AG08395 (cell line): ENCODE data around the gene STT3B.

Experiments used
- DNase-seq: peaks from one replicate; pipeline ENCODE4 v3.0.0; 2012; ENCODE audit warnings: mixed read lengths, low spot score

Gene STT3B

DNA sequence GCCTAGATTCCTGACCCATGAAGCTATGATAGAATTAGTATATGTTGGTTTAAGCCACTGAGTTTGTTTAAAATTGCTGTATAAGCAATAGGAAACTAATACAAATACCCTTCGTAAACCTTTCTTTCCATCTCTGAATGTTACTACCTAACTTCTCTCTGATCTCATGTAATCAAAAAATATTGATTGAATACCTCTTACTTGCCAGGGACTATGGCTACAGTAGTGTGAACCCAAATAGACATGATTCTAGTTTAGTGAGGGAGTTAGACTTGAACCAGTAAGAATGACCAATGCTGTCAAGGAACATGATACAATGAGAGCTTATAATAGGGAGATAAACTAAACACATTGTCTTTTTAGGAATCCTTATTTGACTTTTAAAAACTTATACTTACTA is 19.4 kb downstream of the STT3B start:
- DNase-seq = no peak

DNA sequence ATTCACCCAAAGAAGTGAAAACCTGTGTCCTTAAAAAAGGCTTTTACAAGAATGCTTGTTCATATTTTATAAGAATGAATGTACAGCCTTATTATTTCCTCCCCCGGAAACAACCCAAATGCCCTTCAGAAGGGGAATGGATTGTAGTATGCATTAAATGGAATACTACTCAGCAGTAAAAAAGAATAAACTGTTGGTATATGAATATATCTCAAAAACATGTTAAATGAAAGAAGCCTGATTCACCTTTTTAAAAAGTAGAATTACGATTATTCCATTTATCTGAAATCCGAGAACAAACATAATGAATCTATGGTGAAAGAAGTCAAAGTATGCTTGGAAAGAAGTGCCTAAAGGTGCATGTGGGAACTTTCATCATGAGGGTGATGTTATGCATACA is 20.5 kb downstream of the STT3B start:
- no peak for DNase-seq

DNA sequence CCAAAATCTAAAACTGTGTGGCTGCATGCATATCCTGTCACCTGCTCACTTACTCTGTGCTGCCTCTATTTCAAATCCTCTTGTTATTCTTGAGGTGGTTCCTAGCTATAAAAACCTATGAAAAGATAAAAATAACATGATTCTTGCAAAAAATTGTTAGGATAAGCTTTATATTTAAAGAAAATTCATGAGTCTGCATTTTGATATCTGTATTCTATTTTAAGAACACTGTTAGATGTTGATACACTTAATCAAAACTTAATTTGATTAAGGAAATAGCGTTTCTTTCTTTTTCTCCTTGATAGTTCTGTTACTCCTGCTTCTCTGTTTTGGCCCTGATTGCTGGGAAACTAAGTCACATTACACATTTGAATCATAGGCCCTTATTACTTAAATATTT is 22.5 kb downstream of the STT3B start:
- DNase-seq = no peak

DNA sequence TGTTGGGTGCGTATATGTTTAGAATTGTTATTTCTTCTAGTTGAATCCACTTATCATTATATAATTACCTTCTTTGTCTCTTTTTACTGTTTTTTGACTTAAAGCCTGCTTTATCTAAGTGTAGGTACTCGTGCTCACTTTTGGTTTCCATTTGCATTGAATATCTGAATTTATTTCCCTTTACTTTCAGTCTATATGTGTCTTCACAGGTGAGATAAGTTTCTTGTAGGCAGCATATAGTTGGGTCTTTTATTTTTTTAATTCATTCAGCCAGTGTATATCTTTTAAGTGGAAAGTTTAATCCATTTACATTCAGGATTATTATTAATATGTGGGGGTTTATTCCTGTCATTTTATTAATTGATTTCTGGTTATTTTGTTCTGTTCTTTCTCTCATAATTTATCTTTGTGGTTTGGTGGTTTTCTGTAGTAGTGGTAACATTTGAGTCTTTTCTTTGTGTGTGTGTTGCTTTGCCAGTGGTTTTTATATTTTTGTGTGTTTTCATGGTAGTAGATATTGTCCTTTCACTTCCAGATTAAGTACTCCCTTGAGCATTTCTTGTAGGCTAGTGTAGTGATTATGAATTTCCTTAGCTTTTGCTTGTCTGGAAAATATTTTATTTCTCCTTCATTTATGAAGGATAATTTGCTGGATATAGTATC is 27.3 kb downstream of the STT3B start:
- no peak for DNase-seq

DNA sequence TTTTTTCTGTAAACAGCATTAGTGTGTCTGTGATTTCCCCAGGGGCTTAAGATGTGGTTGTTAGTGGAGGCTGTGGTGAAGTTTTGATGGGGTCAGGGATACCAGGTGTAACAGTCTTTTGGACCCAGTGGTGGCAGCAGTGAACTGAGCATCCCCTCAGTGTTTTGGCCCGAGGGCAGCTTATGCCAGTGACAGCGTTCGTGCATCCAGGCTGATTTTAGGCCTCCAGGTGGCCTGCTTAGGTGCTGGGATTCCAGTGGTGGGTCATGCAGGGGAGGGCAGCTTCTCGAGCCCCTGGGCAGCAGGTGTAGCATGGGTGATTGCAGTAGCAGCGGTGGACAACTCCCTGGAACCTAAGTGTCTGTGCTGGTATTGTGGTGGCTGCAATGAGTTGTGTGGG is 29.2 kb downstream of the STT3B start:
- no peak for DNase-seq

DNA sequence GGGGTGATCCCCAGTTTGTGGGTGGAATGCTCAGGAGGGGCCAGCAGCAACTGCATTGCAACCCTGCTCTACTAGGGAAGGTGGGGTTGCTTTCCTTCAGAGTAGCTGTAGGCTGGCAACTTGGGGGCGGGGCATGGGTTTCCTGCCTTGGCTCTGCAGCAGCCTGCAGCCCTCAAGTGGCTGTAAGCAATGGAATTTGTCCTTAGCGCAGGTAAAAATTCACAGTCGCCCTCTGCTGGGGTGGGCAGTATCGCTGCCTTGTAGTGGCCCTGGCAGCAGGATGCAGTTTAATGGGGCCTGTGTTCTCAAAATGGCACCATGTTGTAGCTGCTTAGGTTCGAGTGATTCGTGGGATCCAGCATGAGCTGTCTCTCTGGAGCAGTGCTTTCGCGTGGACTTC is 29.8 kb downstream of the STT3B start:
- no peak for DNase-seq

DNA sequence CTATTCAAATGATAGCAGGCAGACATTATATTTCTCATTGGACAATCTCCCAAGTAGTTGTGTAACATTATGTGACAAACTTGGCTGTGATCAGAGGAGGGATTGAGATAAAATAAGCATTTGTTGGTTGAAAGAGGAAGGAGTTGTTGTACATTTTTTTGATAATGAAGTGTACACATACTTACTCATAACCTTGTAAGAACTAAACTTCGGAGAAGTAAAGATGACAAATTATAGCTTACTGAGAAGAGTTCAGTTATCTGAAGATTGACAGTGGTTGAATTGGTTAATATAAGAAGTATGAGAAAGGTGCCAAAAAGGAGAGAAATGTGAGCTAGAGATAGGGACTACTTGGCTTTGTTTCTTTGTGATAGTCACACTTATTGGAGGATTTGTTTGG is 32.6 kb downstream of the STT3B start:
- no peak for DNase-seq

DNA sequence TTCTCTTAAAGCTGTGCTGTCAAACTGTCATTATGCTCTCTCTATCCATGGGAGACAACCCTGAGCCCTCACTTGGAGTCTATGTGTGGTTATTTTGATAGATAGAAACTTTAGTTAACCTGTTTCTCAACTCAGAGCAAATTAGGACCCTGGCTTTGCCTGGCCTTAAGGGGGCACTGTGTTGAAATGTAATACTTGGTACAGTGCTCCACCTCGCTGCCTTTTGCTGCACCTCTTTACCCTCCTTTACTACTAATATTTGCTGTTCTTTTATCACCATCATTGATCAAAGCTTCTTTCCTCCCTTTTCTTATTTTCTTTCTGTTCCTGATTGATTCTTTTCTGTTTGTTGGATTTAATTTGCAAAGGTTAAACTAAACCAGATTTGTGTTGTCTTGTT is 34.3 kb downstream of the STT3B start:
- no peak for DNase-seq

DNA sequence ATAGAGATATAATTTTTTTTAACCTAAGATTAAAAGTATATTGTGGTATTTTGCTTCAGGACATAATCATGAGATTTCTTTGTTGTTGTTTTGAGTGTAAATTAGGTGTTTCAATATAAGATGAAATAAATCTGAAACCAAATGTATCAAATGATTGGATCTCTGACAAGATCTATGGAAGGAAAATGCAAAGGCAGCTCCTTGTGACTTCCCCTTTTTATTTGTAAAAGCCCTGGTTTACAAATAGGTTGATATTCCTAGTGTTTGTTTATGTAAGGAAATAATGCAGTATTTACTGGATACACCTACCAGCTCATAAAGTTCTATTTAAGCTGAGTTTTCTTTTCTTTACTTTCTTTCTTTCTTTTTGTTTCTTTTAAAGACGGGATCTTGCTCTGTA is 35.9 kb downstream of the STT3B start:
- no peak for DNase-seq

DNA sequence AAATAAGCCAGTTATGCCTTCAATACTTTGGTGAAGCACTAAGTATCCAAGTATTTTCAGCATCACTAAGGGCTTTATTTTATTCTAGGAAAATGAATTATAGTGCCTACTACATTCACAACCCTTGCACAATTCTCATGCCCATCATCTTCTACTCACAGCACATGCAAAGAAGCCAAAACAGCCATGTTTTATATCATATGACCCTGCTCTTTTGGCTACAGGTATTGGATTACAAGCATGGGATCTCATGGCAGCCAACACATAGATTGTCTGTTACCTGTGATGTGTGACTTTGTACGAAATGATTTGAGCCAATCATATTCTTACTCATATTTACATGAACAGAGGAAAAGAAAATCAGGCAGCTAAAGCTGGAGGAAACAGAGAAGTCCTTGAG is 38.6 kb downstream of the STT3B start:
- DNase-seq = no peak

DNA sequence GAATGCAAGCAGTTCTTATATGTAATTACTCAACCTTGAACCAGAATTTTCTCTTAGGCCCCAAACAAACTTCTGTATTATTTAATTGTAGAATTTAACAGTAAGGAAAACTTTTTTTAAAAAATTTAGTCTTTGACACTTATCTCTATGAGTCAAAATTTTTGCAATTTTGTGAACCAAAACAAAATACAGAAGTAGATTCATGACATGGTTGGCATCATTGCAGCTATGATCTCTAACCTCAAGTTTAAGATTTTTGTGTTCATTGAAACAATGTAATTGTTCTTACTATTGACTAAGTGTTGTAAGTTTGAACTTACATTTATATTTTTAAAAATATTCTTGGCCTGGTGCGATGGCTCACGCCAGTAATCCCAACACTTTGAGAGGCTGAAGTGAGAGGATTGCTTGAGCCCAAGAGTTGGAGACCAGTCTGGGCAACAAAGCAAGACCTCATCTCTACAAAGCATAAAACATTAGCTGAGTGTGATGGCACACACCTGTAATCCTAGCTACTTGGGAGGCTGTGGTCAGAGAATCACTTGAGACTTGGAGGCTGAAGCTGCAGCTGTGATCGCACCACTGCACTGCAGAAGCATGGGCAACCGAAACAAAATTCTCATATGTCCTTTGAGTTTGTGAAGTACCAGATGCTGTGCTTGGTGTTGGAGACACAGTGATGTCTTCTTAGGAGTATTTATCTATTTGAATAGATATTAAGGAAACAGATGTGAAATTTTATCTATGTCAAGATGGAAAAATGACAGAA is 39.7 kb downstream of the STT3B start:
- DNase-seq = no peak

DNA sequence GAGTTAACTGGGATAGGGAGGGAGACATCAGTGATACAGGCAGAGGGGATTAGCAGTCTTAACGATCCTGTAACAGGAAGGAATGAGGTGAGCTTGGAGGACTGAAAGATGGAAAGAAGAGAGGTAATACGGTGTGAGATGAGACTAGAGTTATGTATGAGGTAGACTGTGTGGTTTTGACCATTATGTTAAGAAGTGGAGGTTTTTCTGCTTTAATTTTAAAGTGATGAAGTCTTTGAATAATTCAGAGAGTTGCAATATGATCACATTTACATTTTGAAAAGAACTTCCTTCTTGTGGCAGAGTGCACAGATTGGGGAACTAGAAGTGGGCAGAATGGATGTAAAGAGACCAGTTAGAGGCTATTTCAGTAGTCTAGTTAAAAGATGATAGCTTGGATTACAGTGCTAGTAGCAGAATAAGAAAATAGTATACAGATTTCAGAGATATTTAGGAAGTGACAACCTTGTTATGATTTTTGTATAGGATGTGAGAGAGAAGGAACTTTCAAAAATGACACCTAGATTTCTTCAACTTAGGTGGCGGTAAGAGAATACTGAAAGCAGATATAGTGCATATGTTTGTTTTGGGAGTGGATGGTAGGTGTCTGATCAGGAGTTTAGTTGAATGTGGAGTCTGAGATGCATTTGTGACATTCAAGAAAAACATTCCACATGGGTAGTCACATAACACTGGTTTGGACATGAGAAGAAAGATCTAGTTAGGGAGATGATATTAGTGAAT is 40.5 kb downstream of the STT3B start:
- DNase-seq = no peak

DNA sequence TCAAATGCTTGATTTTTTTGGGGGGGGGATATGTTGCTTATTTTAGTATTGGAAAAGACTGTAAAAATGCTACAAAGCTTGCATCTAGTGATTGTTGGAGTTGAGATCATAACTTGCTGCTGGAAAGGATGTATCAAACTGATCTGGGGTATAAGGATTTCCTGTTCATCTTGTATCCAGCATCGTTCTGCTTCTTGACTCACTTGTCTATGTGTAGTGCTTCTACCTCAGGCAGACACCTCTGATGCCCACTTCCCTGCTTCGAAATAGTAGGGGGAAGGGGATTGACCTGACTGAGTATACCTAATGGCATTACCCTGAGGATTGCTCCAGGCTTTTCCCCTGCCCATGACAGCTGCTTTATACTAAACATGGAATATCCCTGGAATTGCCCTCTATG is 42.7 kb downstream of the STT3B start:
- DNase-seq = no peak

DNA sequence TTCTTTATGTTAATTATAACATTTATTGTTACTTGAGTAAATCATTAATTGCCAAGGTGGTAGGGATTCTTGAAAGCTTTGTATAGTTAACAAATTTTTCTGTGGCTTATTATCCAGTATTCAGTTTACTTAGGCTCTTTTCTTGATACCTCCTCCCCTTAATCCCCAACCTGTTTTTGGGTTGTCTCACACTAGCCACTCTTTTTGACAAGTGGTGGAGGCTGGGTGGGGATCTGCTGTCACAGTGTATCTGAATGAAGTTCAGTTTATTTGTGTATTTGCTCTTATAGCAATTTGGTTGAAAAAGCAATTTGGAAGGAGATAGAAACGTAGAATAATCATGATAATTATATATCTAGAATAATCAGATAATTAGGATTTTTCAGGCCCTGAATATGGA is 43.8 kb downstream of the STT3B start:
- DNase-seq = no peak

DNA sequence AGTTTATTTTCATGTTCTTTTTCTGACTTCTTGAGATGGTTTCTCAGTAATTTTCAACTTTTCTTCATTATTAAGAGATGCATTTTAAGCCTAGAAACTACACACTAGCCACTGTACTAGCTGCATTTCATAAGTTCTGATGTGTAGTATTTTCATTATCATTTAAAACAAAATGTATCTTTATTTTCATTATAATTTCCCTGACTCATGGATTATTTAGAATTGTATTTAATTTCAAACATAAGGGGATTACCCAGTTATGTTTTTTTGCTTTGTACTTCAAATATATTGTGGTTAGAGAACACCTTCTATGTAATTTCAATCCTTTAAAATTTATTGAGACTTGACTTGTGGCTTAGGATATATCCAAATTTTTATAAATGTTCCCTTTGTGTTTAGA is 44.5 kb downstream of the STT3B start:
- DNase-seq = no peak

DNA sequence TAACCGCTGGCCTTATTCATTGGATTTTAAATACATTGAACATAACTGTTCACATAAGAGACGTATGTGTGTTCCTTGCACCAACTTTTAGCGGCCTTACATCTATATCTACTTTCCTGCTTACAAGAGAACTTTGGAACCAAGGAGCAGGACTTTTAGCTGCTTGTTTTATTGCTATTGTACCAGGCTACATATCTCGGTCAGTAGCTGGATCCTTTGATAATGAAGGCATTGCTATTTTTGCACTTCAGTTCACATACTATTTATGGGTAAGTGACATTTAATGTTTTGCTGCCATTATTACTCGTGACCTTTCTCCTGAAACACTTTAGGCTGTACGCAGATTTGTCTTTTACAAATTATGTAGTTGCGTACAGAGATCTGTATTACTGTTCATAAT is 47.1 kb downstream of the STT3B start:
- no peak for DNase-seq

DNA sequence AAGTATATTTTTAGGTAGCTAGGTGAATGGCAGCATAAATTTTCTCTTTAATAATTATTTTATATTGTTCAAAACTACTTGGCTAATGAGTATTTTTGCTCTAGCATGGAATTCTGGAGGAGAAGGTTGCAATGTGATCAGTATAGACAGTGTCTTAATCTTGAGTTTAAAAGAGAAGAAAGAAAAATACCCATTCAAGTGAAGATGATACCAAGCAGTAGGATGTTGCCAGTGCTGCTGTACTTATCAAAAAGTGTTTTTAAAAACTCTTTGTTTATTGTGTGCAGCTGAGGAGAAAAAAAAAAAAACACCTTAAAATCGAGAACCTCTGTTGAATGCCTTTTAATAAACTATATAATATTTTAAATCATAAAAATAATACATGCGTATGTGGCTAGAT is 47.9 kb downstream of the STT3B start:
- DNase-seq = no peak

DNA sequence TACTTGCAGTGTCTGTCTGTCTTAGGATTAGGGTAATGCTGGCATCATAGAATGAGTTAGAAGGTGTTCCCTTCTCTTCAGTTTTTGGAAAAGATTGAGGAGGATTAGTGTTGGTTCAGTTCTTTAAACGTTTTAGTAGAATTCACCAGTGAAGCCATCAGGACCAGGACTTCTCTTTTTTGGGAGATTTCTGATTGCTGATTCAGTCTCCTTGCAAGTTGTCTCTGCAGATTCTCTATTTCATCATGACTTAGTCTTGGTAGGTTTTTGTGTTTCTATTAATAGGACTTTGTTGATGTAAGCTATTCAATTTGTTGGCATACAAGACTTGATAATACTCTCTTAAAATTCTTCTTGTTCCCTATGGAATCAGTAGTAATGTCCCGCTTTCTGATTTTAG is 48.9 kb downstream of the STT3B start:
- no peak for DNase-seq

DNA sequence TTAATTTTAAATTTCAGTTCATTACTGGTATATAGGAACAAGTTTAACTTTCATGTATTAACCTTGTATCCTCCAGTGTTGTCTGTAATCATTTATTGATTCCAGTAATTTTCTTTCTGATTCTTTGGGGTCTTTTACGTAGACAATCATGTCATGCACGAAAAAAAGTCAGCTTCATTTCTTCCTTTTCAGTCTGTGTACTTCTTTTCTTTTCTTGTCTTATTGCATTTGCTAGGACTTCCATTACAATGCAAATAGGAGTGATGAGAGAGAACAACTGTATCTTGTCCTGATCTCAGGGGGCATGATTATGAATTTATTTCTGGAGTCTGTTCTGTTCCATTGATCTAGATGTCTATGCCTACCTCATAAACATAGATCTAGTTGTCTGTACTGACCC is 56.5 kb downstream of the STT3B start:
- no peak for DNase-seq

DNA sequence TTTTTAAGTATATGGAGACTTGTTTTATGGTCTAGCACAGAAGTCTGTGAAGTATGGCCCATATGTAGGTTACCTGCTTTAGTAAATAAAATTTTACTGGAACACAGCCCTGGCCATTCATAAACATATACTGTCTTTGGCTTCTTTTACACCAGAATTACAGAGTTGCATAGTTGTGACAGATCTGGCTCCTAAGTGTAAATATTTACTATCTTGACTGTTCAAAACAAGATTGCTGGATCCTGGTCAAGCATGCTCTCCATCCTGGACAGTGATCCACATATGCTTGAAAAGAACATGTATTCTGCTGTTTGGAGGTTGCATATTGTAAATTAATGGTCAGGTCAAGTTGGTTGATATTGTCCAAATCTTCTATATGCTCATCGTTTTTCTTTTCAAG is 57.9 kb downstream of the STT3B start:
- no peak for DNase-seq

DNA sequence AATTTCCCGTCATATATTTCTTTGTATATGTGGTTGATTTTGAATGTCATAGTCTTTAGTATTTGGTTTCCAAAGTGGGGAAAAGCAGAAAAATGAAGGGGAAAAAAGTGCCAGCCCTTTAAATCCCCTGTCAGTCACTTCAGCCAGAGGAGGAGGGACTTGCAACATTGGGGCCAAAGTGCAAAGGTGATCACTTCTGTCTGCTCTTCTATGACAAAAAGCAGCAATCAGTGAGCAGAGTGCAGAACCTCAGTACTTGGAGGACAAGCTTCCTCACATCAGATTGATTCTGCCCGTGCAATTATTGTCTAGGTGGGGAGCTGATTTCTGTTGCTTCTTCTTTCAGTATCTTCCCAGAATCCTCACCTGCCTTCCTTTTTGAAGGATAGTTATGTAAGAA is 60.0 kb downstream of the STT3B start:
- DNase-seq = no peak

DNA sequence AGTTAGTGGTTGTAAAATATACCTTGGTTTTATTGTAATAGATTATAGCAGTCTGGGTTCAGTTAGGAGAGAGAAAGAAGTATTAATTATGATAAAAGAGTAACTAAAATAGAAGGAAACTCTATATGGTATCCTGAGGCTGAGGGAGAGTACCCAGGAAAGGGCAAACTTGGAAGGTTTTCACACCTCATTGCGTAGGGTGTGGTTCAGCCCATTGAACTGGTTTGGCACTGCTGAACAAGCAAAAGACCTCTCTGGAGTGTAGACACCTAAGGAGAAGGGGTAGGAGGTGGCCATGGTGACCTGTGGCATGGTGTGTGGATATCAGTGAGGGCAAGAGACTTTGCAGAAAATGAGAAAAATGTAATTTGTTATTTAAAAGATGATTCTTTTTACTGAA is 63.5 kb downstream of the STT3B start:
- no peak for DNase-seq

DNA sequence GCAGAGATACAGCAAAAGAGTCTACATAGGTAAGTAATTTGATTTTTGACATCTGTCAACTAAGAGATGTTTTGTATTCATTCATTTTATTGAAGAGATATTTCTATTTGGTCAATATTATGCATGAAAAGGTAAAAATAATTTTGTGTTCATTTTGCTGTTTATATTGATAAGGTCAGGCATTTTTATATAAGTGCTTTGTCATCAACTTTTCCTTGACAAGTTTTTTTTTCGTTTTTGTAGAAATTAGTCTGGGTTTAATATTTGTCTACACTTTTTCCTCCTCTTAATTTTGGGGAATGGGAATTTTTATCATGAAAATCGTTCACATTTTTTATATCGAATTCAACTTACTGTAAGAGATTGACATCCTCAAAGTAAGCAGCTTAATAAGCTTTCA is 67.7 kb downstream of the STT3B start:
- no peak for DNase-seq
